Measurements from ENCODE around the gene TCEANC2. TPM values are rescaled to one million over a fixed set of nuclear protein-coding genes. Genes with fewer than 3 reads are reported as not detected.

TCEANC2 gene
- total and polyA plus RNA-seq, 2 donors (not counting 3 experiments of a cell fraction or from before 2014, with no cell fraction given): 3.2 to 6.1 TPM

DNA sequence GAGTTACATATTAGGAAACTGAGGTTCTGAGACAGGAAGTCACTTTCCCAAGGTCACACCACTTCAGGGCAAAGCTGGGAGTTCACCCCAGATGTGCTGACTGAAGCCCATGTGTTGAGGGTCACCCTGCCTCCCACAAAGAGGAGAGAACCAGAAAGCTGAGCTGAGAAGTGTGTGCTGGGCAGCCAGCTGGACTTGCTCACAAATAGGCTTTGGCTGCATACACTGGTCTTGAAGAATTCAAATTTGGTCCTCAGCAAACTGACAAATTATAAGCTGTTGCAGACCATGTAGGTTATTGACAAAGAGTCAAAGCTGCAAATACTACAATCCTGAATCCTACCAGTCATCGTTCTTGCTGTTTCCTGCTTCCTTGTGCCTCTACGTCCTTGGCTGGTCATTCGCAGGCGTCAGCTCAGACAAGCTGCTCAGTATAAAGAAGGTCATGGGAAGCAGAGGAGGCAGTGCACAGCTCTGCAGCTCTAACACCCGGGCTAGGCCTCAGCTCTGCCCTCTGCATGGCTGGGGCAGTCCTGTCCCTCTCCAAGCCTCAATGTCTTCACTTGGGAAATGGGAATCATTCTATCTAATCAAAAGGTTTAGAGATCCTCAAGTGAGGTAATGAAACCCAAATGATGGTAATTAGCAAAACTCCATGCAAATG, 59.4 kb downstream of the TCEANC2 start:
- Histone ChIP-seq H3K4me1 (ENCODE audit: control insufficient read depth, extremely low read depth, insufficient read depth, low read length) (no peaks in the 10 kb centered on the region), H3K9me1 (replicated peaks; ENCODE audit: control insufficient read depth, extremely low read depth, insufficient read depth, low read length) (no peaks in the 10 kb centered on the region), H3K9me3 (replicated peaks; ENCODE audit: control insufficient read depth, insufficient read depth, low read length) (no peaks in the 10 kb centered on the region), H3K4me2 (ENCODE audit: insufficient read depth, low read length) (no peak overlapping the region), H3K36me3 (ENCODE audit: control insufficient read depth in 2 of 2, extremely low read depth in 1 of 2, insufficient read depth in 2 of 2, low read length in 2 of 2) (no peaks in the 10 kb centered on the region), H4K20me1 (replicated peaks; ENCODE audit: control insufficient read depth, extremely low read depth, insufficient read depth, low read length) (no peaks in the 10 kb centered on the region), H3K27me3 (ENCODE audit: control insufficient read depth in 2 of 2, insufficient read depth in 2 of 2, low read length in 2 of 2) (peaks cover 0 to 3% of the 10 kb centered on the region in 2 experiments), H3K4me3 (replicated peaks in 1 of 3; ENCODE audit: insufficient read depth in 1 of 3, low read depth in 1 of 3, low read length in 3 of 3) (no peak overlapping the region), H3K27ac (ENCODE audit: insufficient read depth, low read depth, low read length) (no peak overlapping the region), H2AFZ (ENCODE audit: low read depth, low read length) (no peak overlapping the region), H3K9ac (replicated peaks; ENCODE audit: extremely low read depth, insufficient read depth, low read length) (no peak overlapping the region), H3K79me2 (ENCODE audit: control insufficient read depth, insufficient read depth, low read length) (no peaks in the 10 kb centered on the region)
- FAIRE-seq (no peak), DNase-seq (ENCODE audit: low read depth, low spot score) (no peak)
- dilution Hi-C loops (cut with MboI; ENCODE audit: extremely low pct_ligation_motif_present, low sequenced_read_pairs): no loop called here
- BruUV-seq (replicated peaks): no TSS peak
- intact Hi-C loops (cut with micrococcal nuclease): no loop called here
- CTCF ChIA-PET: interaction anchor here (1.6 to 1.8 kb wide), 2 partner anchors 9 to 13 kb away, joined by 3 to 14 read pairs; no protein-coding TSS in a partner anchor
- TF ChIP-seq POLR2AphosphoS5 (IDR thresholded peaks at IDR 0.05; ENCODE audit: insufficient read depth, low read depth, low read length): no peak
- TF ChIP-seq FOS (IDR thresholded peaks at IDR 0.05; ENCODE audit: borderline replicate concordance, insufficient read depth, low read length): no peak
- no peak for TF ChIP-seq JUN (IDR thresholded peaks at IDR 0.05; ENCODE audit: borderline replicate concordance, insufficient read depth, insufficient read length, low read depth)
- no peak for TF ChIP-seq MYC (IDR thresholded peaks at IDR 0.05; ENCODE audit: low read depth, low read length)
- no peak for TF ChIP-seq POLR2A (IDR thresholded peaks at IDR 0.05; ENCODE audit: low read depth, low read length)
- TF ChIP-seq GATA2 (IDR thresholded peaks at IDR 0.05; ENCODE audit: insufficient read depth, insufficient read length, low read depth, low read length): no peak
- TF ChIP-seq, protein P1, sequence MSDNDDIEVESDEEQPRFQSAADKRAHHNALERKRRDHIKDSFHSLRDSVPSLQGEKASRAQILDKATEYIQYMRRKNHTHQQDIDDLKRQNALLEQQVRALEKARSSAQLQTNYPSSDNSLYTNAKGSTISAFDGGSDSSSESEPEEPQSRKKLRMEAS (IDR thresholded peaks at IDR 0.05; ENCODE audit: insufficient read depth, insufficient read length): no peak
- no peak for TF ChIP-seq EZH2 (IDR thresholded peaks at IDR 0.05; ENCODE audit: borderline replicate concordance, low read depth, low read length, severe bottlenecking)
- TF ChIP-seq, protein P2, sequence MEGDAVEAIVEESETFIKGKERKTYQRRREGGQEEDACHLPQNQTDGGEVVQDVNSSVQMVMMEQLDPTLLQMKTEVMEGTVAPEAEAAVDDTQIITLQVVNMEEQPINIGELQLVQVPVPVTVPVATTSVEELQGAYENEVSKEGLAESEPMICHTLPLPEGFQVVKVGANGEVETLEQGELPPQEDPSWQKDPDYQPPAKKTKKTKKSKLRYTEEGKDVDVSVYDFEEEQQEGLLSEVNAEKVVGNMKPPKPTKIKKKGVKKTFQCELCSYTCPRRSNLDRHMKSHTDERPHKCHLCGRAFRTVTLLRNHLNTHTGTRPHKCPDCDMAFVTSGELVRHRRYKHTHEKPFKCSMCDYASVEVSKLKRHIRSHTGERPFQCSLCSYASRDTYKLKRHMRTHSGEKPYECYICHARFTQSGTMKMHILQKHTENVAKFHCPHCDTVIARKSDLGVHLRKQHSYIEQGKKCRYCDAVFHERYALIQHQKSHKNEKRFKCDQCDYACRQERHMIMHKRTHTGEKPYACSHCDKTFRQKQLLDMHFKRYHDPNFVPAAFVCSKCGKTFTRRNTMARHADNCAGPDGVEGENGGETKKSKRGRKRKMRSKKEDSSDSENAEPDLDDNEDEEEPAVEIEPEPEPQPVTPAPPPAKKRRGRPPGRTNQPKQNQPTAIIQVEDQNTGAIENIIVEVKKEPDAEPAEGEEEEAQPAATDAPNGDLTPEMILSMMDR (IDR thresholded peaks at IDR 0.05; ENCODE audit: extremely low read depth in 1 of 2, insufficient read depth in 1 of 2, low read depth in 1 of 2, low read length in 2 of 2): no peak
- POLR2A ChIA-PET: no interaction called here
